Fibroblast of lung (primary cell): Measurements from ENCODE around the gene SYNDIG1. TPM values are rescaled to one million over a fixed set of nuclear protein-coding genes. Genes with fewer than 3 reads are reported as not detected.

ENCODE experiments used
- DNase-seq, 2 donors: peaks; one replicate each; pipeline versions ENCODE4 v3.0.0 to v3.0.0-alpha.2; 2010; ENCODE audit warnings: low read depth in 2 of 2
- H2AFZ ChIP-seq: 2 replicates; pipeline ENCODE4 v1.5.1; 2012; ENCODE audit warnings: low read length, control low read depth, inconsistent platforms
- H3K27ac ChIP-seq: 2 replicates; pipeline ENCODE4 v1.5.1; 2011; ENCODE audit warnings: low read length, control low read depth; ENCODE audit not compliant: insufficient read depth
- H3K27me3 ChIP-seq: 2 replicates; pipeline ENCODE4 v1.5.1; 2011; ENCODE audit warnings: mild to moderate bottlenecking, low read length; ENCODE audit not compliant: control insufficient read depth, insufficient read depth
- H3K36me3 ChIP-seq: 2 replicates; pipeline ENCODE4 v1.5.1; 2011; ENCODE audit warnings: low read length; ENCODE audit not compliant: control insufficient read depth, insufficient read depth
- H3K4me1 ChIP-seq: 2 replicates; pipeline ENCODE4 v1.5.1; 2011; ENCODE audit warnings: low read length; ENCODE audit not compliant: control insufficient read depth, insufficient read depth; ENCODE audit errors: extremely low read depth
- H3K4me2 ChIP-seq: 2 replicates; pipeline ENCODE4 v1.5.1; 2011; ENCODE audit warnings: low read length, control low read depth; ENCODE audit not compliant: insufficient read depth; ENCODE audit errors: extremely low read depth
- H3K4me3 ChIP-seq, 4 experiments: fragments of 200-600 bp in 1 of 4; sonication (generic) in 1 of 4; replicated peaks in 1 of 4; 2 replicates each; pipeline ENCODE4 v1.5.1; 2011 to 2016; ENCODE audit warnings: low read length in 4 of 4, low read depth in 3 of 4, mild to moderate bottlenecking in 3 of 4, control low read depth in 2 of 4, inconsistent platforms in 1 of 4, mixed read lengths in 1 of 4; ENCODE audit not compliant: insufficient read depth in 1 of 4; ENCODE audit errors: control extremely low read depth in 1 of 4
- H3K79me2 ChIP-seq: 2 replicates; pipeline ENCODE4 v1.5.1; 2012; ENCODE audit warnings: mild to moderate bottlenecking, low read length, inconsistent platforms; ENCODE audit not compliant: control insufficient read depth, insufficient read depth
- H3K9ac ChIP-seq: 2 replicates; pipeline ENCODE4 v1.5.1; 2011; ENCODE audit warnings: mild to moderate bottlenecking, low read length, control low read depth; ENCODE audit not compliant: insufficient read depth
- H3K9me3 ChIP-seq: 2 replicates; pipeline ENCODE4 v1.5.1; 2012; ENCODE audit warnings: low read depth, low read length; ENCODE audit not compliant: control insufficient read depth, insufficient read depth
- H4K20me1 ChIP-seq: 2 replicates; pipeline ENCODE4 v1.5.1; 2011; ENCODE audit warnings: low read length; ENCODE audit not compliant: control insufficient read depth, insufficient read depth; ENCODE audit errors: extremely low read depth
- EZH2 ChIP-seq: IDR thresholded peaks from 2 replicates; pipeline ENCODE4 v1.5.1; 2012; ENCODE audit warnings: low read length, control low read depth, mild to moderate bottlenecking; ENCODE audit errors: missing control alignments
- polyA plus RNA-seq, 2 donors: library from polyadenylated mRNA; depleted of rRNA in 1 of 2; stranded (reverse) in 1 of 2; unstranded in 1 of 2; fragments of >200 nt; gene quantifications; 2 replicates each; pipeline ENCODE4 v1.2.1, GENCODE V29; 2011 to 2012; ENCODE audit warnings: missing spikeins in 1 of 2
- total RNA-seq: library from RNA; depleted of rRNA; stranded (reverse); fragments of >200 nt; gene quantifications from 2 replicates; pipeline ENCODE4 v1.2.1, GENCODE V29; 2014
- TF ChIP-seq, protein P1 (sequence below), 2 donors: IDR thresholded peaks in 1 of 2; conservative IDR thresholded peaks in 1 of 2; 1 replicate in 1 of 2; 2 replicates in 1 of 2; pipeline ENCODE4 v1.5.1; 2011 to 2012; ENCODE audit warnings: low read length in 2 of 2, control low read depth in 1 of 2, inconsistent platforms in 1 of 2, low read depth in 1 of 2, mild to moderate bottlenecking in 1 of 2

SYNDIG1 gene
- total and polyA plus RNA-seq, 2 donors (not counting 1 experiment from before 2014, with no cell fraction given) = 0.02 to 0.17 TPM

GRCh38 chr20:24588047-24588635 lies 118.7 kb downstream of the SYNDIG1 start:
- H3K27ac ChIP-seq = no peak overlapping the region
- no peaks in the 10 kb centered on the region for H3K9me3 ChIP-seq
- no peaks in the 10 kb centered on the region for H3K4me1 ChIP-seq

GRCh38 chr20:24588725-24589340 lies 119.4 kb downstream of the SYNDIG1 start:
- Histone ChIP-seq H3K4me2 (no peak overlapping the region), H3K27me3 (no peaks in the 10 kb centered on the region), H3K9me3 (no peaks in the 10 kb centered on the region), H3K27ac (no peak overlapping the region), H3K4me3 (no peak overlapping the region), H3K36me3 (no peaks in the 10 kb centered on the region), H3K79me2 (no peaks in the 10 kb centered on the region), H4K20me1 (no peaks in the 10 kb centered on the region), H3K4me1 (no peaks in the 10 kb centered on the region), H3K9ac (no peak overlapping the region), H2AFZ (no peak overlapping the region)
- TF ChIP-seq EZH2 = no peak
- TF ChIP-seq, protein P1, sequence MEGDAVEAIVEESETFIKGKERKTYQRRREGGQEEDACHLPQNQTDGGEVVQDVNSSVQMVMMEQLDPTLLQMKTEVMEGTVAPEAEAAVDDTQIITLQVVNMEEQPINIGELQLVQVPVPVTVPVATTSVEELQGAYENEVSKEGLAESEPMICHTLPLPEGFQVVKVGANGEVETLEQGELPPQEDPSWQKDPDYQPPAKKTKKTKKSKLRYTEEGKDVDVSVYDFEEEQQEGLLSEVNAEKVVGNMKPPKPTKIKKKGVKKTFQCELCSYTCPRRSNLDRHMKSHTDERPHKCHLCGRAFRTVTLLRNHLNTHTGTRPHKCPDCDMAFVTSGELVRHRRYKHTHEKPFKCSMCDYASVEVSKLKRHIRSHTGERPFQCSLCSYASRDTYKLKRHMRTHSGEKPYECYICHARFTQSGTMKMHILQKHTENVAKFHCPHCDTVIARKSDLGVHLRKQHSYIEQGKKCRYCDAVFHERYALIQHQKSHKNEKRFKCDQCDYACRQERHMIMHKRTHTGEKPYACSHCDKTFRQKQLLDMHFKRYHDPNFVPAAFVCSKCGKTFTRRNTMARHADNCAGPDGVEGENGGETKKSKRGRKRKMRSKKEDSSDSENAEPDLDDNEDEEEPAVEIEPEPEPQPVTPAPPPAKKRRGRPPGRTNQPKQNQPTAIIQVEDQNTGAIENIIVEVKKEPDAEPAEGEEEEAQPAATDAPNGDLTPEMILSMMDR (conservative IDR thresholded peaks at IDR 0.05 in 1 of 2, IDR thresholded peaks at IDR 0.05 in 1 of 2; ENCODE audit: low read depth in 1 of 2, low read length in 2 of 2) = no peak
- DNase-seq = no peak

More at GRCh38 chr20:24588047-24588635, 118.7 kb downstream of the SYNDIG1 start:
- H3K4me3 ChIP-seq = no peak overlapping the region
- TF ChIP-seq, protein P1 (conservative IDR thresholded peaks at IDR 0.05 in 1 of 2, IDR thresholded peaks at IDR 0.05 in 1 of 2; ENCODE audit: low read depth in 1 of 2, low read length in 2 of 2) = no peak
- no peak for TF ChIP-seq EZH2
- H3K36me3 ChIP-seq = no peaks in the 10 kb centered on the region
- DNase-seq = no peak
- no peak overlapping the region for H3K9ac ChIP-seq
- no peaks in the 10 kb centered on the region for H3K27me3 ChIP-seq
- H3K79me2 ChIP-seq = no peaks in the 10 kb centered on the region
- no peak overlapping the region for H2AFZ ChIP-seq
- H3K4me2 ChIP-seq = no peak overlapping the region
- no peaks in the 10 kb centered on the region for H4K20me1 ChIP-seq

- Histone ChIP-seq H3K4me2 (no peak overlapping the region), H3K4me3 (no peak overlapping the region), H3K9ac (no peak overlapping the region), H3K79me2 (no peaks in the 10 kb centered on the region), H3K4me1 (no peaks in the 10 kb centered on the region), H4K20me1 (no peaks in the 10 kb centered on the region), H3K27ac (no peak overlapping the region), H3K36me3 (no peaks in the 10 kb centered on the region), H3K27me3 (no peaks in the 10 kb centered on the region), H2AFZ (no peak overlapping the region), H3K9me3 (no peaks in the 10 kb centered on the region)
- no peak for DNase-seq
- TF ChIP-seq, protein P1 (conservative IDR thresholded peaks at IDR 0.05 in 1 of 2, IDR thresholded peaks at IDR 0.05 in 1 of 2; ENCODE audit: low read depth in 1 of 2, low read length in 2 of 2) = no peak
- TF ChIP-seq EZH2 = no peak
Observed at GRCh38 chr20:24589381-24589780, 120.0 kb downstream of the SYNDIG1 start.
